ENCODE measurements around the gene MPRIP. TPM values are rescaled to one million over a fixed set of nuclear protein-coding genes. Genes with fewer than 3 reads are reported as not detected.
"Not testable (repeated sequence)": the region's sequence is repeated elsewhere in the genome, so short reads cannot be mapped to it uniquely, and the experiment has no call there.

The MPRIP gene
- total RNA-seq, 1 experiment from 2014 or later: 199 TPM

GRCh38 chr17:17156511-17156910 is 114.3 kb downstream of the MPRIP start:
- Histone ChIP-seq H3K36me3 (peaks cover 96% of the 10 kb centered on the region), H3K27me3 (replicated peaks) (no peaks in the 10 kb centered on the region), H3K4me1 (replicated peaks) (peaks cover 53% of the 10 kb centered on the region), H3K27ac (no peak overlapping the region), H3K4me3 (no peak overlapping the region), H3K9me3 (replicated peaks) (no peaks in the 10 kb centered on the region)
- DNase-seq (ENCODE audit: low read depth in 1 of 2, low spot score in 2 of 2): no peak

GRCh38 chr17:17157041-17157440 is 114.8 kb downstream of the MPRIP start:
- DNase-seq (ENCODE audit: low read depth in 1 of 2, low spot score in 2 of 2): no peak
- no peaks in the 10 kb centered on the region for H3K9me3 ChIP-seq (replicated peaks)
- no peak overlapping the region for H3K4me3 ChIP-seq
- H3K36me3 ChIP-seq: peaks cover 98% of the 10 kb centered on the region
- peaks cover 47% of the 10 kb centered on the region for H3K4me1 ChIP-seq (replicated peaks)
- no peak overlapping the region for H3K27ac ChIP-seq
- no peaks in the 10 kb centered on the region for H3K27me3 ChIP-seq (replicated peaks)

- Histone ChIP-seq H3K36me3 (peaks cover 98% of the 10 kb centered on the region), H3K4me1 (replicated peaks) (peaks cover 33% of the 10 kb centered on the region)
- not testable (repeated sequence) for H3K9me3 ChIP-seq (replicated peaks); DNase-seq (ENCODE audit: low read depth in 1 of 2, low spot score in 2 of 2); H3K4me3 ChIP-seq; H3K27me3 ChIP-seq (replicated peaks); H3K27ac ChIP-seq
These were observed 116.2 kb downstream of the MPRIP start for GRCh38 chr17:17158506-17158905.

GRCh38 chr17:17159571-17159970 is 117.3 kb downstream of the MPRIP start:
- Histone ChIP-seq H3K27me3 (replicated peaks) (no peaks in the 10 kb centered on the region), H3K9me3 (replicated peaks) (no peaks in the 10 kb centered on the region), H3K36me3 (peaks cover 98% of the 10 kb centered on the region), H3K27ac (no peak overlapping the region), H3K4me3 (no peak overlapping the region), H3K4me1 (replicated peaks) (peaks cover 22% of the 10 kb centered on the region)
- DNase-seq (ENCODE audit: low read depth in 1 of 2, low spot score in 2 of 2): no peak

GRCh38 chr17:17161121-17161520 is 118.9 kb downstream of the MPRIP start:
- Histone ChIP-seq H3K27me3 (replicated peaks) (no peaks in the 10 kb centered on the region), H3K27ac (no peak overlapping the region), H3K4me1 (replicated peaks) (peaks cover 7% of the 10 kb centered on the region), H3K36me3 (peaks cover 98% of the 10 kb centered on the region), H3K4me3 (no peak overlapping the region), H3K9me3 (replicated peaks) (no peaks in the 10 kb centered on the region)
- DNase-seq (ENCODE audit: low read depth in 1 of 2, low spot score in 2 of 2): no peak

GRCh38 chr17:17161759-17162158 is 119.5 kb downstream of the MPRIP start:
- Histone ChIP-seq H3K27me3 (replicated peaks) (no peaks in the 10 kb centered on the region), H3K27ac (no peak overlapping the region), H3K4me3 (no peak overlapping the region), H3K9me3 (replicated peaks) (no peaks in the 10 kb centered on the region), H3K4me1 (replicated peaks) (peaks cover under 1% of the 10 kb centered on the region), H3K36me3 (peaks cover 98% of the 10 kb centered on the region)
- DNase-seq (ENCODE audit: low read depth in 1 of 2, low spot score in 2 of 2): no peak

- peaks cover 16% of the 10 kb centered on the region for H3K4me1 ChIP-seq (replicated peaks)
- H3K27me3 ChIP-seq (replicated peaks): no peaks in the 10 kb centered on the region
- no peak for DNase-seq (ENCODE audit: low read depth in 1 of 2, low spot score in 2 of 2)
- no peaks in the 10 kb centered on the region for H3K9me3 ChIP-seq (replicated peaks)
- no peak overlapping the region for H3K27ac ChIP-seq
- peaks cover 100% of the 10 kb centered on the region for H3K36me3 ChIP-seq
- H3K4me3 ChIP-seq: no peak overlapping the region
These were observed 121.9 kb downstream of the MPRIP start for GRCh38 chr17:17164156-17164555.

GRCh38 chr17:17164676-17165075 is 122.4 kb downstream of the MPRIP start:
- H3K27ac ChIP-seq: no peak overlapping the region
- H3K4me3 ChIP-seq: no peak overlapping the region
- no peaks in the 10 kb centered on the region for H3K9me3 ChIP-seq (replicated peaks)
- H3K27me3 ChIP-seq (replicated peaks): no peaks in the 10 kb centered on the region
- no peak for DNase-seq (ENCODE audit: low read depth in 1 of 2, low spot score in 2 of 2)
- peaks cover 100% of the 10 kb centered on the region for H3K36me3 ChIP-seq
- peaks cover 21% of the 10 kb centered on the region for H3K4me1 ChIP-seq (replicated peaks)

GRCh38 chr17:17165666-17166308 is 123.5 kb downstream of the MPRIP start:
- no peaks in the 10 kb centered on the region for H3K9me3 ChIP-seq (replicated peaks)
- H3K27ac ChIP-seq: no peak overlapping the region
- peaks cover 28% of the 10 kb centered on the region for H3K4me1 ChIP-seq (replicated peaks)
- DNase-seq (ENCODE audit: low read depth in 1 of 2, low spot score in 2 of 2): no peak
- H3K27me3 ChIP-seq (replicated peaks): no peaks in the 10 kb centered on the region
- H3K36me3 ChIP-seq: peaks cover 97% of the 10 kb centered on the region
- H3K4me3 ChIP-seq: no peak overlapping the region

- Histone ChIP-seq H3K27me3 (replicated peaks) (no peaks in the 10 kb centered on the region), H3K4me3 (no peak overlapping the region), H3K9me3 (replicated peaks) (no peaks in the 10 kb centered on the region), H3K27ac (no peak overlapping the region), H3K4me1 (replicated peaks) (peaks cover 34% of the 10 kb centered on the region), H3K36me3 (peaks cover 97% of the 10 kb centered on the region)
- no peak for DNase-seq (ENCODE audit: low read depth in 1 of 2, low spot score in 2 of 2)
These were observed 124.2 kb downstream of the MPRIP start for GRCh38 chr17:17166446-17166845.

GRCh38 chr17:17167356-17167755 is 125.1 kb downstream of the MPRIP start:
- Histone ChIP-seq H3K36me3 (peaks cover 97% of the 10 kb centered on the region), H3K27ac (no peak overlapping the region)

GRCh38 chr17:17167986-17168385 is 125.7 kb downstream of the MPRIP start:
- no peak for DNase-seq (ENCODE audit: low read depth in 1 of 2, low spot score in 2 of 2)
- Histone ChIP-seq H3K27me3 (replicated peaks) (no peaks in the 10 kb centered on the region), H3K4me1 (replicated peaks) (peaks cover 50% of the 10 kb centered on the region), H3K27ac (no peak overlapping the region), H3K9me3 (replicated peaks) (no peaks in the 10 kb centered on the region), H3K4me3 (no peak overlapping the region), H3K36me3 (peaks cover 97% of the 10 kb centered on the region)

More at GRCh38 chr17:17167356-17167755, 125.1 kb downstream of the MPRIP start:
- Histone ChIP-seq H3K4me3 (no peak overlapping the region), H3K9me3 (replicated peaks) (no peaks in the 10 kb centered on the region), H3K4me1 (replicated peaks) (peaks cover 44% of the 10 kb centered on the region), H3K27me3 (replicated peaks) (no peaks in the 10 kb centered on the region)
- DNase-seq (ENCODE audit: low read depth in 1 of 2, low spot score in 2 of 2): no peak

GRCh38 chr17:17168401-17168800 is 126.1 kb downstream of the MPRIP start:
- Histone ChIP-seq H3K27me3 (replicated peaks) (no peaks in the 10 kb centered on the region), H3K4me1 (replicated peaks) (peaks cover 53% of the 10 kb centered on the region), H3K36me3 (peaks cover 97% of the 10 kb centered on the region), H3K9me3 (replicated peaks) (no peaks in the 10 kb centered on the region), H3K4me3 (no peak overlapping the region), H3K27ac (no peak overlapping the region)
- no peak for DNase-seq (ENCODE audit: low read depth in 1 of 2, low spot score in 2 of 2)

GRCh38 chr17:17169396-17169795 is 127.1 kb downstream of the MPRIP start:
- H3K9me3 ChIP-seq (replicated peaks): no peaks in the 10 kb centered on the region
- H3K27me3 ChIP-seq (replicated peaks): no peaks in the 10 kb centered on the region
- H3K4me1 ChIP-seq (replicated peaks): peaks cover 53% of the 10 kb centered on the region
- H3K4me3 ChIP-seq: no peak overlapping the region
- no peak overlapping the region for H3K27ac ChIP-seq
- H3K36me3 ChIP-seq: peaks cover 97% of the 10 kb centered on the region
- no peak for DNase-seq (ENCODE audit: low read depth in 1 of 2, low spot score in 2 of 2)

All from SJSA1 (cell line).